NCI-H1417 treated with DMSO at 0.1 percent for 48 hours (cell line): ENCODE results near the gene ZMYND11.

Experiments
- DNase-seq: peaks from one replicate; lab custom pipeline; 2025; lab: John Stamatoyannopoulos, UW

Gene ZMYND11

GRCh38 chr10:135132-135600 is at the start of gene ZMYND11:
TSS of gene ZMYND11 (plus strand) at chr10:135455. CDS start at chr10:180013, 44,558 bp downstream.
- DNase-seq, result no peak

GRCh38 chr10:86031-86430 is 49.2 kb upstream of the ZMYND11 start:
- no peak for DNase-seq

GRCh38 chr10:87177-88080 is 47.8 kb upstream of the ZMYND11 start:
- no peak for DNase-seq

- no peak for DNase-seq
These were observed 47.0 kb upstream of the ZMYND11 start for GRCh38 chr10:88253-88652.

- no peak for DNase-seq
These were observed 46.0 kb upstream of the ZMYND11 start for GRCh38 chr10:89248-89647.

GRCh38 chr10:90161-90560 is 45.1 kb upstream of the ZMYND11 start:
- no peak for DNase-seq

GRCh38 chr10:91313-91712 is 43.9 kb upstream of the ZMYND11 start:
- no peak for DNase-seq

GRCh38 chr10:92153-92552 is 43.1 kb upstream of the ZMYND11 start:
- DNase-seq, result no peak

GRCh38 chr10:92846-93245 is 42.4 kb upstream of the ZMYND11 start:
- no peak for DNase-seq

- DNase-seq, result no peak
These were observed 40.6 kb upstream of the ZMYND11 start for GRCh38 chr10:94613-95012.

- DNase-seq, result no peak
These were observed 39.7 kb upstream of the ZMYND11 start for GRCh38 chr10:95356-96115.

GRCh38 chr10:96466-96865 is 38.8 kb upstream of the ZMYND11 start:
- no peak for DNase-seq

- DNase-seq, result no peak
These were observed 30.8 kb upstream of the ZMYND11 start for GRCh38 chr10:104416-104815.

GRCh38 chr10:104862-105565 is 30.2 kb upstream of the ZMYND11 start:
- DNase-seq, result no peak

GRCh38 chr10:105806-106205 is 29.4 kb upstream of the ZMYND11 start:
- no peak for DNase-seq

GRCh38 chr10:106740-107139 is 28.5 kb upstream of the ZMYND11 start:
- no peak for DNase-seq

- no peak for DNase-seq
These were observed 23.0 kb upstream of the ZMYND11 start for GRCh38 chr10:112246-112645.

- no peak for DNase-seq
These were observed 10.4 kb upstream of the ZMYND11 start for GRCh38 chr10:124874-125273.

- DNase-seq, result no peak
These were observed 7.4 kb upstream of the ZMYND11 start for GRCh38 chr10:127612-128432.

- no peak for DNase-seq
These were observed 5.4 kb upstream of the ZMYND11 start for GRCh38 chr10:129810-130209.
